ENCODE results near the gene UBE2E1. TPM values are rescaled to one million over a fixed set of nuclear protein-coding genes. Genes with fewer than 3 reads are reported as not detected.

Gene UBE2E1
- total RNA-seq, 2 donors from 2014 or later = 61.4 to 86.9 TPM

GRCh38 chr3:23821858-23822257, 16.1 kb downstream of the UBE2E1 start:
- H3K4me3 Mint-ChIP-seq = no peak overlapping the region
- ATAC-seq (replicated peaks) = no peak
- H3K9me3 Mint-ChIP-seq = no peaks in the 10 kb centered on the region
- peaks cover 30% of the 10 kb centered on the region for H3K4me1 Mint-ChIP-seq
- H3K27me3 Mint-ChIP-seq = no peaks in the 10 kb centered on the region
- no peak overlapping the region for H3K27ac Mint-ChIP-seq
- peaks cover 35% of the 10 kb centered on the region for H3K36me3 Mint-ChIP-seq (ENCODE audit: low read depth)

GRCh38 chr3:23822559-23822958, 16.8 kb downstream of the UBE2E1 start:
- no peak overlapping the region for H3K4me3 Mint-ChIP-seq
- H3K27me3 Mint-ChIP-seq = no peaks in the 10 kb centered on the region
- peaks cover 35% of the 10 kb centered on the region for H3K36me3 Mint-ChIP-seq (ENCODE audit: low read depth)
- H3K9me3 Mint-ChIP-seq = no peaks in the 10 kb centered on the region
- peaks cover 30% of the 10 kb centered on the region for H3K4me1 Mint-ChIP-seq
- H3K27ac Mint-ChIP-seq = no peak overlapping the region
- ATAC-seq (replicated peaks) = no peak

GRCh38 chr3:23823620-23824019, 17.9 kb downstream of the UBE2E1 start:
- no peaks in the 10 kb centered on the region for H3K9me3 Mint-ChIP-seq
- no peak overlapping the region for H3K27ac Mint-ChIP-seq
- H3K4me3 Mint-ChIP-seq = no peak overlapping the region
- ATAC-seq (replicated peaks) = no peak
- peaks cover 27% of the 10 kb centered on the region for H3K36me3 Mint-ChIP-seq (ENCODE audit: low read depth)
- no peaks in the 10 kb centered on the region for H3K27me3 Mint-ChIP-seq
- peaks cover 32% of the 10 kb centered on the region for H3K4me1 Mint-ChIP-seq

GRCh38 chr3:23824699-23825444, 19.1 kb downstream of the UBE2E1 start:
- Mint-ChIP-seq H3K4me3 (no peak overlapping the region), H3K4me1 (peaks cover 36% of the 10 kb centered on the region), H3K27me3 (no peaks in the 10 kb centered on the region), H3K9me3 (no peaks in the 10 kb centered on the region), H3K36me3 (ENCODE audit: low read depth) (peaks cover 25% of the 10 kb centered on the region), H3K27ac (no peak overlapping the region)
- ATAC-seq (replicated peaks) = no peak

GRCh38 chr3:23825802-23826201, 20.0 kb downstream of the UBE2E1 start:
- no peak overlapping the region for H3K4me3 Mint-ChIP-seq
- H3K27ac Mint-ChIP-seq = no peak overlapping the region
- H3K9me3 Mint-ChIP-seq = no peaks in the 10 kb centered on the region
- peaks cover 42% of the 10 kb centered on the region for H3K4me1 Mint-ChIP-seq
- ATAC-seq (replicated peaks) = no peak
- no peaks in the 10 kb centered on the region for H3K27me3 Mint-ChIP-seq
- peaks cover 25% of the 10 kb centered on the region for H3K36me3 Mint-ChIP-seq (ENCODE audit: low read depth)

GRCh38 chr3:23826382-23827064, 20.8 kb downstream of the UBE2E1 start:
- Mint-ChIP-seq H3K4me1 (peaks cover 38% of the 10 kb centered on the region), H3K9me3 (no peaks in the 10 kb centered on the region), H3K4me3 (no peak overlapping the region), H3K36me3 (ENCODE audit: low read depth) (peaks cover 25% of the 10 kb centered on the region), H3K27me3 (no peaks in the 10 kb centered on the region), H3K27ac (no peak overlapping the region)
- ATAC-seq (replicated peaks) = no peak

GRCh38 chr3:23829242-23829934, 23.6 kb downstream of the UBE2E1 start:
- no peaks in the 10 kb centered on the region for H3K9me3 Mint-ChIP-seq
- H3K4me3 Mint-ChIP-seq = no peak overlapping the region
- no peaks in the 10 kb centered on the region for H3K27me3 Mint-ChIP-seq
- H3K36me3 Mint-ChIP-seq (ENCODE audit: low read depth) = peaks cover 17% of the 10 kb centered on the region
- H3K4me1 Mint-ChIP-seq = peaks cover 33% of the 10 kb centered on the region
- H3K27ac Mint-ChIP-seq = no peak overlapping the region
- ATAC-seq (replicated peaks) = no peak

GRCh38 chr3:23830869-23831484, 25.2 kb downstream of the UBE2E1 start:
- H3K27ac Mint-ChIP-seq = peak overlapping the region; percentile 57
- peak; percentile 96 for ATAC-seq (replicated peaks)
- H3K4me1 Mint-ChIP-seq = peaks cover 26% of the 10 kb centered on the region
- peak overlapping the region; percentile 26 for H3K4me3 Mint-ChIP-seq
- H3K36me3 Mint-ChIP-seq (ENCODE audit: low read depth) = peaks cover 10% of the 10 kb centered on the region
- H3K9me3 Mint-ChIP-seq = no peaks in the 10 kb centered on the region
- no peaks in the 10 kb centered on the region for H3K27me3 Mint-ChIP-seq

GRCh38 chr3:23831517-23832394, 26.0 kb downstream of the UBE2E1 start:
- Mint-ChIP-seq H3K4me3 (no peak overlapping the region), H3K4me1 (peaks cover 21% of the 10 kb centered on the region), H3K9me3 (no peaks in the 10 kb centered on the region), H3K27ac (no peak overlapping the region), H3K36me3 (ENCODE audit: low read depth) (peaks cover 5% of the 10 kb centered on the region), H3K27me3 (no peaks in the 10 kb centered on the region)
- no peak for ATAC-seq (replicated peaks)

GRCh38 chr3:23832523-23832922, 26.8 kb downstream of the UBE2E1 start:
- H3K9me3 Mint-ChIP-seq = no peaks in the 10 kb centered on the region
- H3K27ac Mint-ChIP-seq = no peak overlapping the region

GRCh38 chr3:23834082-23834870, 28.5 kb downstream of the UBE2E1 start:
- ATAC-seq (replicated peaks) = no peak
- peaks cover 18% of the 10 kb centered on the region for H3K4me1 Mint-ChIP-seq

More at GRCh38 chr3:23832523-23832922, 26.8 kb downstream of the UBE2E1 start:
- Mint-ChIP-seq H3K4me1 (peaks cover 21% of the 10 kb centered on the region), H3K4me3 (no peak overlapping the region), H3K36me3 (ENCODE audit: low read depth) (peaks cover 4% of the 10 kb centered on the region), H3K27me3 (no peaks in the 10 kb centered on the region)
- ATAC-seq (replicated peaks) = no peak

GRCh38 chr3:23835087-23835486, 29.3 kb downstream of the UBE2E1 start:
- no peak for ATAC-seq (replicated peaks)
- Mint-ChIP-seq H3K36me3 (ENCODE audit: low read depth) (peaks cover 10% of the 10 kb centered on the region), H3K9me3 (no peaks in the 10 kb centered on the region), H3K27me3 (no peaks in the 10 kb centered on the region), H3K27ac (no peak overlapping the region), H3K4me1 (peaks cover 10% of the 10 kb centered on the region), H3K4me3 (no peak overlapping the region)

More at GRCh38 chr3:23834082-23834870, 28.5 kb downstream of the UBE2E1 start:
- no peak overlapping the region for H3K4me3 Mint-ChIP-seq
- H3K27me3 Mint-ChIP-seq = no peaks in the 10 kb centered on the region
- H3K27ac Mint-ChIP-seq = no peak overlapping the region
- H3K9me3 Mint-ChIP-seq = no peaks in the 10 kb centered on the region
- H3K36me3 Mint-ChIP-seq (ENCODE audit: low read depth) = peaks cover 4% of the 10 kb centered on the region

GRCh38 chr3:23835802-23836201, 30.0 kb downstream of the UBE2E1 start:
- H3K27me3 Mint-ChIP-seq = no peaks in the 10 kb centered on the region
- H3K27ac Mint-ChIP-seq = no peak overlapping the region

More at GRCh38 chr3:23835802-23836201, 30.0 kb downstream of the UBE2E1 start:
- Mint-ChIP-seq H3K4me1 (peaks cover 7% of the 10 kb centered on the region), H3K4me3 (no peak overlapping the region), H3K9me3 (no peaks in the 10 kb centered on the region), H3K36me3 (ENCODE audit: low read depth) (peaks cover 10% of the 10 kb centered on the region)
- ATAC-seq (replicated peaks) = no peak

Data from activated T-helper 17 cell treated with anti-CD3 and anti-CD28 coated beads, Interleukin-2, amount 50 U/mL, for 72 hours (primary cell).